A549 (cell line): ENCODE data around the gene TMEM214.

Experiments
- CTCF ChIP-seq: fragments of >200 bp; sonication (Bioruptor Twin); formaldehyde crosslinking; IDR thresholded peaks from 3 replicates; pipeline ENCODE4 v1.5.1; 2016
- ELK1 ChIP-seq: fragments of 150-350 bp; IDR thresholded peaks from 2 replicates; pipeline ENCODE4 v1.6.1; 2014; ENCODE audit warnings: low read depth, mild to moderate bottlenecking, low read length
- EP300 ChIP-seq, 2 experiments: fragments of >200 bp; sonication (Bioruptor Twin); formaldehyde crosslinking; IDR thresholded peaks; 2 replicates in 1 of 2; 3 replicates in 1 of 2; pipeline ENCODE4 v1.6.1; 2016 to 2017
- ESRRA ChIP-seq: fragments of 150-350 bp; IDR thresholded peaks from 2 replicates; pipeline ENCODE4 v1.6.1; 2014; ENCODE audit warnings: mild to moderate bottlenecking, low read length, borderline replicate concordance
- MAZ ChIP-seq: fragments of 150-350 bp; IDR thresholded peaks from 2 replicates; pipeline ENCODE4 v1.6.1; 2014; ENCODE audit warnings: antibody characterized with exemption, low read depth, low read length, borderline replicate concordance
- POLR2A ChIP-seq: IDR thresholded peaks from 2 replicates; pipeline ENCODE4 v1.6.1; 2012; ENCODE audit warnings: mild to moderate bottlenecking, low read length
- USF2 ChIP-seq: fragments of 450-650 bp; IDR thresholded peaks from 2 replicates; pipeline ENCODE4 v1.6.1; 2014; ENCODE audit warnings: antibody characterized with exemption
- ZFP36 ChIP-seq: fragments of 450-650 bp; IDR thresholded peaks from 2 replicates; pipeline ENCODE4 v1.6.1; 2014; ENCODE audit warnings: borderline replicate concordance; ENCODE audit not compliant: partially characterized antibody

GRCh38 chr2:26983746-26984145 is 49.0 kb upstream of the TMEM214 start:
- TF ChIP-seq CTCF (no peak), ELK1 (no peak), ESRRA (no peak), POLR2A (no peak), EP300 (IDR thresholded peaks at IDR 0.05) (no peak), ZFP36 (no peak), USF2 (no peak), MAZ (no peak)
